Measurements from ENCODE around the gene GLDN.

- TF ChIP-seq CTCF (conservative IDR thresholded peaks at IDR 0.05; ENCODE audit: low read depth, low read length) (no peak), POLR2A (IDR thresholded peaks at IDR 0.05; ENCODE audit: low read depth, low read length) (no peak), NFE2L2 (IDR thresholded peaks at IDR 0.05; ENCODE audit: low read depth, low read length) (no peak), FOS (IDR thresholded peaks at IDR 0.05; ENCODE audit: low read depth, low read length) (no peak), CEBPB (IDR thresholded peaks at IDR 0.05; ENCODE audit: low read depth, low read length) (no peak), SMC3 (IDR thresholded peaks at IDR 0.05; ENCODE audit: low read depth, low read length) (no peak), CHD1 (IDR thresholded peaks at IDR 0.05; ENCODE audit: low read depth, low read length) (no peak), RAD21 (IDR thresholded peaks at IDR 0.05; ENCODE audit: low read length) (no peak), USF2 (IDR thresholded peaks at IDR 0.05; ENCODE audit: low read depth, low read length) (no peak), BHLHE40 (IDR thresholded peaks at IDR 0.05; ENCODE audit: low read depth, low read length) (no peak)
Observed at GRCh38 chr15:51444807-51445206, 103.4 kb downstream of the GLDN start.
